HEK293 (cell line): Measurements from ENCODE around the gene CYP1B1.

ENCODE experiments used
- CTCF ChIA-PET: fragments of 350-600 bp; formaldehyde crosslinking; extraction: SDS; loops from one replicate; lab custom pipeline; 2021; ENCODE audit warnings: antibody characterized with exemption; lab: Yijun Ruan, JAX
- POLR2A ChIA-PET: fragments of 300-600 bp; formaldehyde crosslinking; extraction: SDS; loops from one replicate; lab custom pipeline; 2020; ENCODE audit warnings: antibody characterized with exemption, inconsistent platforms; lab: Yijun Ruan, JAX
- H3K27ac ChIP-seq: fragments of 200-500 bp; sonication (Bioruptor generic); 2 replicates; pipeline ENCODE4 v1.5.1; 2014; ENCODE audit warnings: low read depth, low read length, control low read depth, inconsistent platforms; ENCODE audit errors: extremely low read depth
- H3K36me3 ChIP-seq, 2 experiments: fragments of 200-500 bp in 1 of 2; sonication (Bioruptor generic) in 1 of 2; 1 replicate in 1 of 2; 2 replicates in 1 of 2; pipeline ENCODE4 v1.5.1; 2014 to 2017; ENCODE audit warnings: inconsistent platforms in 2 of 2, low read length in 2 of 2; ENCODE audit not compliant: control insufficient read depth in 2 of 2, insufficient read depth in 1 of 2
- H3K4me1 ChIP-seq: fragments of 200-500 bp; sonication (Bioruptor generic); 2 replicates; pipeline ENCODE4 v1.5.1; 2014; ENCODE audit warnings: mild to moderate bottlenecking, low read length, inconsistent platforms; ENCODE audit not compliant: control insufficient read depth, insufficient read depth
- H3K4me3 ChIP-seq: 2 replicates; pipeline ENCODE4 v1.5.1; 2011; ENCODE audit warnings: low read depth, mild to moderate bottlenecking, control low read depth, low read length, moderate library complexity
- H3K9me3 ChIP-seq: fragments of 200-500 bp; sonication (Bioruptor generic); 2 replicates; pipeline ENCODE4 v1.5.1; 2014; ENCODE audit warnings: low read depth, low read length, inconsistent platforms; ENCODE audit not compliant: control insufficient read depth, insufficient read depth
- EGR2 ChIP-seq: fragments of 450-650 bp; formaldehyde crosslinking; IDR thresholded peaks from 2 replicates; pipeline ENCODE4 v1.5.1; 2016; ENCODE audit warnings: low read depth, missing biosample characterization, missing genetic modification characterization
- GLIS2 ChIP-seq: fragments of 450-650 bp; formaldehyde crosslinking; IDR thresholded peaks from 2 replicates; pipeline ENCODE4 v1.5.1; 2016; ENCODE audit warnings: missing biosample characterization, missing genetic modification characterization
- KLF1 ChIP-seq: fragments of 450-650 bp; formaldehyde crosslinking; IDR thresholded peaks from 2 replicates; pipeline ENCODE4 v1.5.1; 2016; ENCODE audit warnings: missing biosample characterization, missing genetic modification characterization
- ZBTB20 ChIP-seq: fragments of 450-650 bp; formaldehyde crosslinking; IDR thresholded peaks from 2 replicates; pipeline ENCODE4 v1.5.1; 2016; ENCODE audit warnings: missing biosample characterization, missing genetic modification characterization
- ZNF132 ChIP-seq: fragments of 450-650 bp; formaldehyde crosslinking; IDR thresholded peaks from 2 replicates; pipeline ENCODE4 v1.5.1; 2017; ENCODE audit warnings: missing biosample characterization, missing genetic modification characterization, borderline replicate concordance
- ZNF175 ChIP-seq: fragments of 450-650 bp; formaldehyde crosslinking; IDR thresholded peaks from 2 replicates; pipeline ENCODE4 v1.5.1; 2016; ENCODE audit warnings: missing biosample characterization, missing genetic modification characterization
- ZNF23 ChIP-seq: fragments of 450-650 bp; formaldehyde crosslinking; IDR thresholded peaks from 2 replicates; pipeline ENCODE4 v1.5.1; 2016; ENCODE audit warnings: missing biosample characterization, missing genetic modification characterization, borderline replicate concordance
- TF ChIP-seq, protein P1 (sequence below): fragments of 450-650 bp; formaldehyde crosslinking; IDR thresholded peaks from 2 replicates; pipeline ENCODE4 v1.5.1; 2016; ENCODE audit warnings: missing biosample characterization, missing genetic modification characterization, low read depth
- TF ChIP-seq, protein P2 (sequence below): fragments of 450-650 bp; formaldehyde crosslinking; IDR thresholded peaks from 2 replicates; pipeline ENCODE4 v1.5.1; 2016; ENCODE audit warnings: missing biosample characterization, missing genetic modification characterization
- TF ChIP-seq, protein P3 (sequence below): fragments of 450-650 bp; formaldehyde crosslinking; IDR thresholded peaks from 2 replicates; pipeline ENCODE4 v1.5.1; 2016; ENCODE audit warnings: missing biosample characterization, missing genetic modification characterization
- TF ChIP-seq, protein P4 (sequence below): fragments of 450-650 bp; formaldehyde crosslinking; IDR thresholded peaks from 2 replicates; pipeline ENCODE4 v1.5.1; 2016; ENCODE audit warnings: missing biosample characterization, missing genetic modification characterization
- TF ChIP-seq, protein P5 (sequence below): sonication (generic); formaldehyde crosslinking; IDR thresholded peaks from 2 replicates; pipeline ENCODE4 v1.8.1; 2022; ENCODE audit warnings: mild to moderate bottlenecking, moderate library complexity, missing genetic modification reagents

Gene CYP1B1

DNA sequence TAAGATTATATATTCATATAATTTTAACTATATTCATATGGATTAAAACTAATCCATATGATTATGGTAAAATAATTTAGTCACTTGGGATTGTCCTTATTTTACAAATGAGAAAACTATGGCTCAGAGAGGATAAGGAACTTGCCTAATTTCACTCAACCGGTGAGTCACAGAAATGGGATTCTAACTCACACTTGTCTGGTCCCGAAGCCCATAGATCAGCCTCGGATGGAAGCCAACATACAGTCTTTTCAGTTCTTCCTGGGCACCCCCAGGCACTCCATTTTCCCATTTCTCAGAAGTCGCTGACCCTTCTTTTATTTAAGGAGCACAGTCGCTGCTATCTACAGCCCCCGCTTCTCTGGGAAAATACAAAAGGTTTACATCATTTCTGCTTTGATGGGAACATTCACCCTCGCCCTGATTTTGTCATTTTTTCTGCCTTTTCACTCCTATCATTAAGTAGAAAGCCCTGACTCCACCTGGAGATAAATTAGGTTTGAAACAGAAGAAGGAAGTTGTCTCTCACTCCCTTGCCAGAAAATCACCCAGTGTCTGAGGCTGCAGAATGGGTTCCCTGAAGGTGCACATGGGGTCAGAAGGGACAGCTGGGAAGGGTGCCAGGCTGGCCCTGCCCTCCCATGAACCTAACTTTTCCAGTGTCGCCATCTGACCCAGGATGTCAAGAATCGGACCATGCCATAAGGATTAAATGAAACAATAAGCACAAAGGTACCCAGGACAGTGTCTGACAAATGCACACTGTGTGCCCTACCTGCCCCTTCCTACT is 36.6 kb downstream of the CYP1B1 start (continued):
- TF ChIP-seq, protein P1, sequence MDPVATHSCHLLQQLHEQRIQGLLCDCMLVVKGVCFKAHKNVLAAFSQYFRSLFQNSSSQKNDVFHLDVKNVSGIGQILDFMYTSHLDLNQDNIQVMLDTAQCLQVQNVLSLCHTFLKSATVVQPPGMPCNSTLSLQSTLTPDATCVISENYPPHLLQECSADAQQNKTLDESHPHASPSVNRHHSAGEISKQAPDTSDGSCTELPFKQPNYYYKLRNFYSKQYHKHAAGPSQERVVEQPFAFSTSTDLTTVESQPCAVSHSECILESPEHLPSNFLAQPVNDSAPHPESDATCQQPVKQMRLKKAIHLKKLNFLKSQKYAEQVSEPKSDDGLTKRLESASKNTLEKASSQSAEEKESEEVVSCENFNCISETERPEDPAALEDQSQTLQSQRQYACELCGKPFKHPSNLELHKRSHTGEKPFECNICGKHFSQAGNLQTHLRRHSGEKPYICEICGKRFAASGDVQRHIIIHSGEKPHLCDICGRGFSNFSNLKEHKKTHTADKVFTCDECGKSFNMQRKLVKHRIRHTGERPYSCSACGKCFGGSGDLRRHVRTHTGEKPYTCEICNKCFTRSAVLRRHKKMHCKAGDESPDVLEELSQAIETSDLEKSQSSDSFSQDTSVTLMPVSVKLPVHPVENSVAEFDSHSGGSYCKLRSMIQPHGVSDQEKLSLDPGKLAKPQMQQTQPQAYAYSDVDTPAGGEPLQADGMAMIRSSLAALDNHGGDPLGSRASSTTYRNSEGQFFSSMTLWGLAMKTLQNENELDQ = no peak

DNA sequence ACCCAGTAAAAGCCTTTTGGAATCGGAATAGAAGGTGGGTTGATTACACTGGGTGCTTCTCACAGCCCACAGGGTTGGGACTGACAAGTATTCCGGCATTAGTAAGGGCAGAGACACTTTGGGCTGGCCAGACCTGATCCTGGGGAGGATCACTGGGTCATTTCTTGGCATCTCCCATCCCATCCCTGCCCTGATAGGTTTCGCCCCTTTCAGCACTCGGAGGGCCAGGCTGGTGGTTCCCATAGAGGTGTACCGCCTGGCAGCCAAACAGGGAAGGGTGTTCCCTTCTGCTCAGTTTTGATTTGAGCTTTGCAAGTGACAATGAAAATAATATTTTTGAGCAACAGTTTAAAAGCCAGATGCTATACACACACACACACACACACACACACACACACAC is 37.3 kb downstream of the CYP1B1 start:
- H3K36me3 ChIP-seq = no peaks in the 10 kb centered on the region
- ChIA-PET CTCF (interaction anchor here (1.0 to 1.1 kb wide), 2 partner anchors 19 to 29 kb away, joined by 3 read pairs; no protein-coding TSS in a partner anchor), POLR2A (no interaction called here)
- no peaks in the 10 kb centered on the region for H3K9me3 ChIP-seq
- TF ChIP-seq ZNF23 (tag by site-specific recombination) = no peak
- no peak for TF ChIP-seq ZNF175 (tag by site-specific recombination)
- TF ChIP-seq EGR2 (tag by site-specific recombination) = no peak
- TF ChIP-seq, protein P2, sequence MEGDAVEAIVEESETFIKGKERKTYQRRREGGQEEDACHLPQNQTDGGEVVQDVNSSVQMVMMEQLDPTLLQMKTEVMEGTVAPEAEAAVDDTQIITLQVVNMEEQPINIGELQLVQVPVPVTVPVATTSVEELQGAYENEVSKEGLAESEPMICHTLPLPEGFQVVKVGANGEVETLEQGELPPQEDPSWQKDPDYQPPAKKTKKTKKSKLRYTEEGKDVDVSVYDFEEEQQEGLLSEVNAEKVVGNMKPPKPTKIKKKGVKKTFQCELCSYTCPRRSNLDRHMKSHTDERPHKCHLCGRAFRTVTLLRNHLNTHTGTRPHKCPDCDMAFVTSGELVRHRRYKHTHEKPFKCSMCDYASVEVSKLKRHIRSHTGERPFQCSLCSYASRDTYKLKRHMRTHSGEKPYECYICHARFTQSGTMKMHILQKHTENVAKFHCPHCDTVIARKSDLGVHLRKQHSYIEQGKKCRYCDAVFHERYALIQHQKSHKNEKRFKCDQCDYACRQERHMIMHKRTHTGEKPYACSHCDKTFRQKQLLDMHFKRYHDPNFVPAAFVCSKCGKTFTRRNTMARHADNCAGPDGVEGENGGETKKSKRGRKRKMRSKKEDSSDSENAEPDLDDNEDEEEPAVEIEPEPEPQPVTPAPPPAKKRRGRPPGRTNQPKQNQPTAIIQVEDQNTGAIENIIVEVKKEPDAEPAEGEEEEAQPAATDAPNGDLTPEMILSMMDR (tag by site-specific recombination) = no peak
- TF ChIP-seq GLIS2 (tag by site-specific recombination) = no peak
- TF ChIP-seq, protein P3, sequence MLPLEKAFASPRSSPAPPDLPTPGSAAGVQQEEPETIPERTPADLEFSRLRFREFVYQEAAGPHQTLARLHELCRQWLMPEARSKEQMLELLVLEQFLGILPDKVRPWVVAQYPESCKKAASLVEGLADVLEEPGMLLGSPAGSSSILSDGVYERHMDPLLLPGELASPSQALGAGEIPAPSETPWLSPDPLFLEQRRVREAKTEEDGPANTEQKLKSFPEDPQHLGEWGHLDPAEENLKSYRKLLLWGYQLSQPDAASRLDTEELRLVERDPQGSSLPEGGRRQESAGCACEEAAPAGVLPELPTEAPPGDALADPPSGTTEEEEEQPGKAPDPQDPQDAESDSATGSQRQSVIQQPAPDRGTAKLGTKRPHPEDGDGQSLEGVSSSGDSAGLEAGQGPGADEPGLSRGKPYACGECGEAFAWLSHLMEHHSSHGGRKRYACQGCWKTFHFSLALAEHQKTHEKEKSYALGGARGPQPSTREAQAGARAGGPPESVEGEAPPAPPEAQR (tag by site-specific recombination) = no peak
- no peak for TF ChIP-seq ZBTB20 (tag by site-specific recombination)
- no peak for TF ChIP-seq ZNF132 (tag by site-specific recombination)
- TF ChIP-seq, protein P4, sequence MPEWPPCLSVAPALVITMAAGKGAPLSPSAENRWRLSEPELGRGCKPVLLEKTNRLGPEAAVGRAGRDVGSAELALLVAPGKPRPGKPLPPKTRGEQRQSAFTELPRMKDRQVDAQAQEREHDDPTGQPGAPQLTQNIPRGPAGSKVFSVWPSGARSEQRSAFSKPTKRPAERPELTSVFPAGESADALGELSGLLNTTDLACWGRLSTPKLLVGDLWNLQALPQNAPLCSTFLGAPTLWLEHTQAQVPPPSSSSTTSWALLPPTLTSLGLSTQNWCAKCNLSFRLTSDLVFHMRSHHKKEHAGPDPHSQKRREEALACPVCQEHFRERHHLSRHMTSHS (tag by site-specific recombination) = no peak
- H3K4me3 ChIP-seq = no peak overlapping the region
- H3K27ac ChIP-seq = no peak overlapping the region
- no peaks in the 10 kb centered on the region; the same call in 1 of the 2 replicates for H3K4me1 ChIP-seq

DNA sequence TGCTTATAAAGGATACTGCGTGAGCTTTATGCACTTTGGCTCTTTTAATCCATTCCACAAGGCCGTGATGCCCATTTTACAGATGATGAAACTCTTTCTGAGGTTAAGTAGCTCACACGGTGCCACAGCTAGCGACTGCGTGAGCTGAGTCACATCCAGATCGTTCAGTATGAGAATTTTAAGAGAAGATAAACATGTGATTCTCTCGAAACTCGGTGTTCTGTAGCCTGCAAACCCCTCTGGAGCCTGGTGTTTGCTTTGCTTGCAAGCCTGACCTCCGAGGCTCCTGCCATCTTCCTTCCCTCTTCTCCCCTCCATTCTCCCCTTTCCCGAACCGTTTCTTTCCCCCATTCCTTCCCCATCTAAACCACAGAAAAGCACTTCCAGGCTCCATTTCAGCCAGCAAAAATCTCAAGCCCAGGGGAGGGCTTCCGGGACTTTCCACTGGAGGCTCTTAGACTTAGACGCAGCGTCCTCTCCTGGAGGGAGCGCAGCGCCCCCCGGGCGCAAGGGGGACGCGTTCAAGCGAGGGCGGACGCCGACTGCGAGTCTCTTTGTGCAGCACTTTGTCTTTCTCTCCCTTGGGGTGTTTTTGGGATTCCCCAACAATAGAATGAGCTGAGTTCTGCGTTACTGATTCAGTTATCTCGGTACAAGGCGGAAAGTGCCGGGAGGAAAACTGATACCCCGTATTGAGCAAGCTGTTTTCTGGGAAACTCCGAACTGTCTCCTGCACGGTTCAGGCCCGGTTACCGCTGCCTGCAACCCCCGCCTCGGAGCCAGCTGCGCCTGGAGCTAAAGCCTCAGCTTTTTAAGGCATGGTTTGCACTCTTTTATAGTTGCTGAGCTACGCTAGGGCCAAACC is 38.0 kb downstream of the CYP1B1 start:
- ChIA-PET CTCF (interaction anchor here (0.5 to 1.1 kb wide), 3 partner anchors 19 to 158 kb away, joined by 3 read pairs; no protein-coding TSS in a partner anchor), POLR2A (no interaction called here)
- Histone ChIP-seq H3K4me3 (no peak overlapping the region), H3K4me1 (no peaks in the 10 kb centered on the region; the same call in 1 of the 2 replicates), H3K27ac (no peak overlapping the region), H3K36me3 (no peaks in the 10 kb centered on the region), H3K9me3 (no peaks in the 10 kb centered on the region)
- TF ChIP-seq, protein P5, sequence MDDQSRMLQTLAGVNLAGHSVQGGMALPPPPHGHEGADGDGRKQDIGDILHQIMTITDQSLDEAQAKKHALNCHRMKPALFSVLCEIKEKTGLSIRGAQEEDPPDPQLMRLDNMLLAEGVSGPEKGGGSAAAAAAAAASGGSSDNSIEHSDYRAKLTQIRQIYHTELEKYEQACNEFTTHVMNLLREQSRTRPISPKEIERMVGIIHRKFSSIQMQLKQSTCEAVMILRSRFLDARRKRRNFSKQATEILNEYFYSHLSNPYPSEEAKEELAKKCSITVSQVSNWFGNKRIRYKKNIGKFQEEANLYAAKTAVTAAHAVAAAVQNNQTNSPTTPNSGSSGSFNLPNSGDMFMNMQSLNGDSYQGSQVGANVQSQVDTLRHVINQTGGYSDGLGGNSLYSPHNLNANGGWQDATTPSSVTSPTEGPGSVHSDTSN = no peak
- TF ChIP-seq KLF1 (tag by site-specific recombination) = no peak
